Endothelial cell of umbilical vein (primary cell): ENCODE measurements around the gene PROK1. TPM values are rescaled to one million over a fixed set of nuclear protein-coding genes. Genes with fewer than 3 reads are reported as not detected.

ENCODE experiments used
- BruUV-seq: library from RNA; stranded (reverse); fragments of 400-500 nt; replicated peaks from 2 replicates; lab custom pipeline; 2021; lab: Mats Ljungman, UMichigan
- CTCF ChIA-PET: fragments of 300-600, 350-600 bp; sonication (Branson Sonifier 250); formaldehyde crosslinking; loops from one replicate; lab custom pipeline; 2021; ENCODE audit warnings: antibody characterized with exemption, inconsistent platforms; lab: Charles Lee
- POLR2A ChIA-PET: fragments of 300-600, 350-600 bp; sonication (Branson Sonifier 250); formaldehyde crosslinking; loops from one replicate; lab custom pipeline; 2021; ENCODE audit warnings: antibody characterized with exemption, inconsistent platforms; lab: Charles Lee
- DNase-seq: peaks from one replicate; pipeline ENCODE4 v3.0.0-alpha.2; 2011; ENCODE audit warnings: low read depth, low spot score
- FAIRE-seq: peaks from 2 replicates; lab custom pipeline; 2011; peaks lifted over from hg19 to GRCh38; lab: Jason Lieb, UNC
- H2AFZ ChIP-seq: 2 replicates; pipeline ENCODE4 v1.6.0; 2012; ENCODE audit warnings: low read depth, low read length, control low read depth, inconsistent platforms
- H3K27ac ChIP-seq: 2 replicates; pipeline ENCODE4 v1.5.1; 2011; ENCODE audit warnings: low read depth, mild to moderate bottlenecking, control low read depth, low read length, moderate library complexity; ENCODE audit not compliant: insufficient read depth
- H3K27me3 ChIP-seq, 2 experiments: 2 replicates each; pipeline versions ENCODE4 v1.6.0 to v1.6.1; 2011; ENCODE audit warnings: low read length in 2 of 2, mixed read lengths in 1 of 2; ENCODE audit not compliant: control insufficient read depth in 2 of 2, insufficient read depth in 2 of 2
- H3K36me3 ChIP-seq, 2 experiments: 2 replicates in 1 of 2; 3 replicates in 1 of 2; pipeline ENCODE4 v1.5.1; 2011; ENCODE audit warnings: low read length in 2 of 2, mild to moderate bottlenecking in 1 of 2, moderate library complexity in 1 of 2; ENCODE audit not compliant: control insufficient read depth in 2 of 2, insufficient read depth in 2 of 2; ENCODE audit errors: extremely low read depth in 1 of 2
- H3K4me1 ChIP-seq: 3 replicates; pipeline ENCODE4 v1.5.1; 2011; ENCODE audit warnings: mild to moderate bottlenecking, low read length; ENCODE audit not compliant: control insufficient read depth, insufficient read depth; ENCODE audit errors: extremely low read depth
- H3K4me2 ChIP-seq: 2 replicates; pipeline ENCODE4 v1.6.1; 2011; ENCODE audit warnings: low read length, control low read depth, mixed read lengths; ENCODE audit not compliant: insufficient read depth
- H3K4me3 ChIP-seq, 3 experiments: fragments of 200-600 bp in 1 of 3; sonication (generic), shearing (Covaris generic) in 1 of 3; replicated peaks in 1 of 3; 2 replicates each; pipeline ENCODE4 v1.5.1; 2011 to 2016; ENCODE audit warnings: control low read depth in 3 of 3, low read length in 3 of 3, mild to moderate bottlenecking in 2 of 3, inconsistent platforms in 1 of 3, low read depth in 1 of 3, moderate library complexity in 1 of 3; ENCODE audit not compliant: insufficient read depth in 1 of 3
- H3K79me2 ChIP-seq: 2 replicates; pipeline ENCODE4 v1.6.0; 2012; ENCODE audit warnings: low read length, inconsistent platforms; ENCODE audit not compliant: control insufficient read depth, insufficient read depth
- H3K9ac ChIP-seq: replicated peaks from 2 replicates; pipeline ENCODE3; 2011; ENCODE audit warnings: low read length, control low read depth; ENCODE audit not compliant: insufficient read depth; ENCODE audit errors: extremely low read depth
- H3K9me1 ChIP-seq: replicated peaks from 3 replicates; pipeline ENCODE4 v1.6.0; 2011; ENCODE audit warnings: mild to moderate bottlenecking, low read length; ENCODE audit not compliant: control insufficient read depth, insufficient read depth; ENCODE audit errors: extremely low read depth
- H3K9me3 ChIP-seq: replicated peaks from 2 replicates; pipeline ENCODE4 v1.5.1; 2012; ENCODE audit warnings: low read length, inconsistent platforms; ENCODE audit not compliant: control insufficient read depth, insufficient read depth
- H4K20me1 ChIP-seq: replicated peaks from 2 replicates; pipeline ENCODE3; 2011; ENCODE audit warnings: mild to moderate bottlenecking, low read length; ENCODE audit not compliant: control insufficient read depth, insufficient read depth; ENCODE audit errors: extremely low read depth
- EZH2 ChIP-seq: IDR thresholded peaks from 2 replicates; pipeline ENCODE4 v1.6.1; 2012; ENCODE audit warnings: borderline replicate concordance, low read depth, mild to moderate bottlenecking, moderate library complexity, low read length, inconsistent platforms; ENCODE audit not compliant: severe bottlenecking
- FOS ChIP-seq: IDR thresholded peaks from 2 replicates; pipeline ENCODE4 v1.6.1; 2011; ENCODE audit warnings: mild to moderate bottlenecking, low read length, moderate library complexity, borderline replicate concordance; ENCODE audit not compliant: insufficient read depth
- GATA2 ChIP-seq: IDR thresholded peaks from 2 replicates; pipeline ENCODE4 v1.7.0; 2011; ENCODE audit warnings: low read depth, mild to moderate bottlenecking, moderate library complexity, mixed read lengths, low read length; ENCODE audit not compliant: insufficient read length, insufficient read depth
- JUN ChIP-seq: IDR thresholded peaks from 2 replicates; pipeline ENCODE4 v1.6.1; 2011; ENCODE audit warnings: borderline replicate concordance, low read depth; ENCODE audit not compliant: insufficient read length, insufficient read depth
- MYC ChIP-seq: IDR thresholded peaks from one replicate; pipeline ENCODE4 v1.6.1; 2011; ENCODE audit warnings: mild to moderate bottlenecking, low read depth, low read length
- POLR2A ChIP-seq: IDR thresholded peaks from 2 replicates; pipeline ENCODE4 v1.6.1; 2012; ENCODE audit warnings: low read depth, mild to moderate bottlenecking, control low read depth, low read length
- POLR2AphosphoS5 ChIP-seq: IDR thresholded peaks from 2 replicates; pipeline ENCODE4 v1.6.1; 2012; ENCODE audit warnings: low read depth, mild to moderate bottlenecking, control low read depth, low read length, moderate library complexity; ENCODE audit not compliant: insufficient read depth
- dilution Hi-C: fragments of 300-500 bp; cut with MboI; formaldehyde crosslinking; loops from one replicate; pipeline ENCODE4 v1.15.0; 2019; ENCODE audit warnings: low sequenced_read_pairs; ENCODE audit not compliant: extremely low pct_ligation_motif_present
- intact Hi-C: fragments of 100-400 bp; cut with micrococcal nuclease; formaldehyde crosslinking; loops from one replicate; pipeline ENCODE4 v1.10.0; 2022
- polyA plus RNA-seq, 4 experiments: library from polyadenylated mRNA; depleted of rRNA in 3 of 4; stranded (reverse) in 3 of 4; unstranded in 1 of 4; fragments of >200 nt; gene quantifications; 2 replicates each; pipeline versions ENCODE4 v1.2.1 to v1.2.3, GENCODE V29; 2011 to 2012; ENCODE audit warnings: missing spikeins in 1 of 4
- total RNA-seq: library from RNA; stranded (reverse); gene quantifications from 2 replicates; pipeline ENCODE4 v1.2.3, GENCODE V29; 2021
- TF ChIP-seq, protein P1 (sequence below), 2 donors: IDR thresholded peaks; 1 replicate in 1 of 2; 2 replicates in 1 of 2; pipeline ENCODE4 v1.5.1; 2011; ENCODE audit warnings: low read length in 2 of 2, mild to moderate bottlenecking in 2 of 2, moderate library complexity in 2 of 2, control low read depth in 1 of 2, inconsistent platforms in 1 of 2, low read depth in 1 of 2; ENCODE audit not compliant: insufficient read depth in 1 of 2; ENCODE audit errors: extremely low read depth in 1 of 2
- TF ChIP-seq, protein P2 (sequence below): IDR thresholded peaks from 2 replicates; pipeline ENCODE4 v1.6.1; 2011; ENCODE audit not compliant: insufficient read depth, insufficient read length

Gene PROK1
- total and polyA plus RNA-seq, 2 donors (not counting 3 experiments of a cell fraction or from before 2014, with no cell fraction given), result not detected

DNA sequence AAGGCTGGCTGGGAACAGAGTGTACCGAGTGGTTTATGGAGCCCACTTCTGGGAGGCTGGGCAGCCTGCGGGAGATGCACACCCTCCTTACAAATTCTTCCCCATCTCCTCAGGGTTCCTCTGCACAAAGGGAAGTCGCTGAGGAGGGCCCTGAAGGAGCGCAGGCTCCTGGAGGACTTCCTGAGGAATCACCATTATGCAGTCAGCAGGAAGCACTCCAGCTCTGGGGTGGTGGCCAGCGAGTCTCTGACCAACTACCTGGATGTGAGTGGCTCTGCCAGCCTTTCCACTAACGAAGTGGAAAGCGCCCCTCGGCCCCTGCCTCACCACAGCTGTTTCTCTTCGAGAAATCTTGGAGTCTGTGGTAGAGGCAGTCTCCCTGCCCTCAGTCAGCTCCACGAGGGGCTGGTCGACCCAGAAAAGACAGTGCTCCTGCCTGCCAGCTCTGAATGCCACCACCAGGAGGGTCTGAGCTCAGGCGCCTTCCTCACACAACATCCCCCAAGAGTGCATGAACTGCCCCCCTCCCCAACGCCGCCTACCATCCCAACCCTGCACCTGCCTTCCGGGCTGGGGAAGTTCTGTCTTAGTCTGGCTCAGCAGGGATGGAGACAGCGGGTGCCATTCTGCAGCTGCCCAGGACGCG lies 31.8 kb downstream of the PROK1 start:
- no peak for FAIRE-seq
- H3K9me3 ChIP-seq, result no peaks in the 10 kb centered on the region
- dilution Hi-C loops, result no loop called here
- no TSS peak for BruUV-seq
- no peaks in the 10 kb centered on the region for H3K36me3 ChIP-seq
- no peak overlapping the region for H3K27ac ChIP-seq
- no peaks in the 10 kb centered on the region for H3K9me1 ChIP-seq
- POLR2A ChIA-PET, result interaction anchor here (0.6 kb wide), 1 partner anchor 28 kb away, joined by 9 read pairs; no protein-coding TSS in a partner anchor
- CTCF ChIA-PET, result interaction anchor here (3.1 to 3.6 kb wide), 2 partner anchors 13 to 22 kb away, joined by 16 to 25 read pairs; no protein-coding TSS in a partner anchor
- H3K27me3 ChIP-seq, result no peaks in the 10 kb centered on the region
- no peak overlapping the region for H3K4me2 ChIP-seq
- no peaks in the 10 kb centered on the region for H3K79me2 ChIP-seq
- no peak overlapping the region for H3K9ac ChIP-seq
- TF ChIP-seq MYC (no peak), POLR2A (no peak), EZH2 (no peak), JUN (no peak), FOS (no peak), POLR2AphosphoS5 (no peak), GATA2 (no peak)
- TF ChIP-seq, protein P1, sequence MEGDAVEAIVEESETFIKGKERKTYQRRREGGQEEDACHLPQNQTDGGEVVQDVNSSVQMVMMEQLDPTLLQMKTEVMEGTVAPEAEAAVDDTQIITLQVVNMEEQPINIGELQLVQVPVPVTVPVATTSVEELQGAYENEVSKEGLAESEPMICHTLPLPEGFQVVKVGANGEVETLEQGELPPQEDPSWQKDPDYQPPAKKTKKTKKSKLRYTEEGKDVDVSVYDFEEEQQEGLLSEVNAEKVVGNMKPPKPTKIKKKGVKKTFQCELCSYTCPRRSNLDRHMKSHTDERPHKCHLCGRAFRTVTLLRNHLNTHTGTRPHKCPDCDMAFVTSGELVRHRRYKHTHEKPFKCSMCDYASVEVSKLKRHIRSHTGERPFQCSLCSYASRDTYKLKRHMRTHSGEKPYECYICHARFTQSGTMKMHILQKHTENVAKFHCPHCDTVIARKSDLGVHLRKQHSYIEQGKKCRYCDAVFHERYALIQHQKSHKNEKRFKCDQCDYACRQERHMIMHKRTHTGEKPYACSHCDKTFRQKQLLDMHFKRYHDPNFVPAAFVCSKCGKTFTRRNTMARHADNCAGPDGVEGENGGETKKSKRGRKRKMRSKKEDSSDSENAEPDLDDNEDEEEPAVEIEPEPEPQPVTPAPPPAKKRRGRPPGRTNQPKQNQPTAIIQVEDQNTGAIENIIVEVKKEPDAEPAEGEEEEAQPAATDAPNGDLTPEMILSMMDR (IDR thresholded peaks at IDR 0.05; ENCODE audit: extremely low read depth in 1 of 2, insufficient read depth in 1 of 2, low read depth in 1 of 2, low read length in 2 of 2), result no peak
- TF ChIP-seq, protein P2, sequence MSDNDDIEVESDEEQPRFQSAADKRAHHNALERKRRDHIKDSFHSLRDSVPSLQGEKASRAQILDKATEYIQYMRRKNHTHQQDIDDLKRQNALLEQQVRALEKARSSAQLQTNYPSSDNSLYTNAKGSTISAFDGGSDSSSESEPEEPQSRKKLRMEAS, result no peak
- DNase-seq, result no peak
- intact Hi-C loops, result no loop called here
- H3K4me1 ChIP-seq, result no peaks in the 10 kb centered on the region
- H2AFZ ChIP-seq, result no peak overlapping the region
- no peaks in the 10 kb centered on the region for H4K20me1 ChIP-seq
- H3K4me3 ChIP-seq, result no peak overlapping the region
